Measurements from ENCODE around the gene OR2Z1. TPM values are rescaled to one million over a fixed set of nuclear protein-coding genes. Genes with fewer than 3 reads are reported as not detected.

Gene OR2Z1
- total RNA-seq, 5 donors from 2014 or later (not counting 1 experiment from before 2014, with no cell fraction given), result not detected

DNA sequence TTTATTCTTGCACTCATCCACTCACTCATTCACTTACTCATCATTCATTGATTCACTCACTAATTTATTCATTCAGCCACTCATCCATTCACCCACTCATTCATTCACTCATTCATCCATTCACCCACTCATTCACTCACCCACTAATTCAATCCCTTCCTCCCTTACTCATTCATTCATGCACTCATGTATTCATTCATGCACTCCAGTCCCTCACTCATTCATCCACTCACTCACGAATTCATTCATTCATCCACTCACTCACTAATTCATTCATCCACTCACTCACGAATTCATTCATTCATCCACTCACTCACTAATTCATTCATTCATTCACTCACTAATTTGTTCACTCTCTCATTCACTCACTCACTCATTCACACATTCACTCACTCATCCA, 39.0 kb upstream of the OR2Z1 start:
- POLR2A ChIA-PET, result no interaction called here
- DNase-seq, result no peak
- Mint-ChIP-seq H3K27me3 (no peaks in the 10 kb centered on the region), H3K36me3 (no peaks in the 10 kb centered on the region), H3K4me1 (peaks cover 0 to 19% (median 10%) of the 10 kb centered on the region in 3 donors), H3K27ac (no peak overlapping the region), H3K4me3 (no peak overlapping the region), H3K9me3 (peaks cover 0 to 9% (median 0%) of the 10 kb centered on the region in 3 donors)
- no peaks in the 10 kb centered on the region for H3K9me3 ChIP-seq
- CTCF ChIA-PET, result no interaction called here
- H3K27ac ChIP-seq (ENCODE audit: low read length), result no peak overlapping the region
- H3K4me3 ChIP-seq (ENCODE audit: control insufficient read depth in 1 of 2, extremely low read depth in 1 of 2, low read length in 1 of 2), result no peak overlapping the region
- H3K36me3 ChIP-seq (ENCODE audit: control insufficient read depth in 2 of 2, extremely low read depth in 1 of 2, insufficient read depth in 1 of 2, low read length in 1 of 2), result no peaks in the 10 kb centered on the region
- no peak for ATAC-seq (replicated peaks in 1 of 4)
- H3K4me1 ChIP-seq (ENCODE audit: control insufficient read depth in 1 of 2, extremely low read depth in 1 of 2, insufficient read depth in 2 of 2, low read length in 2 of 2), result peaks cover 0 to 3% of the 10 kb centered on the region in 2 experiments
- H3K27me3 ChIP-seq (replicated peaks in 1 of 2; ENCODE audit: control insufficient read depth in 2 of 2, extremely low read depth in 1 of 2, insufficient read depth in 2 of 2, low read length in 1 of 2), result peaks cover 0 to 6% of the 10 kb centered on the region in 2 experiments
- 59% methylated on average over 2 of the region's 2 CpGs for WGBS (ENCODE audit: insufficient coverage)

DNA sequence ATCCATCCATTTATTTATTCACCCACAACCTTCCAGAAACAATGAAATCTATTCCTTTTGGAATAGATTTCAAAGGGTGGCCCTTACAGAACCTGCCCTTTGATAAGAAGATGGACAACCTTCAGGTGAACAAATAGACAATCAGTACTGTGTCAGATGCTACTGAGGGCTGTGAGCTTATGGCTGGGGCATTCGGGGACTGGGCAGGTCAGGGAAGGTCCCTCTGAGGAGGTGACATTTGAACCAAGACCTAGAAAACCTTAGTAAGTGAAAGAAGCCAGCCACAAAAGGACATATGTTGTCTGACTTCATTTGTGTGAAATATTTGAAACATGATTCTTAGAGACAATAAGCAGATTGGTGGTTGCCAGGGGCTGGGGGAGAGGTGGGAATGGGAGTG, 38.5 kb upstream of the OR2Z1 start:
- ATAC-seq (replicated peaks in 1 of 4) (no peak), DNase-seq (no peak)
- H3K4me1 Mint-ChIP-seq, result peaks cover 0 to 19% (median 10%) of the 10 kb centered on the region in 3 donors
- H3K36me3 ChIP-seq (ENCODE audit: control insufficient read depth in 2 of 2, extremely low read depth in 1 of 2, insufficient read depth in 1 of 2, low read length in 1 of 2), result no peaks in the 10 kb centered on the region
- H3K27me3 ChIP-seq (replicated peaks in 1 of 2; ENCODE audit: control insufficient read depth in 2 of 2, extremely low read depth in 1 of 2, insufficient read depth in 2 of 2, low read length in 1 of 2), result peaks cover 0 to 6% of the 10 kb centered on the region in 2 experiments
- 80% methylated on average over 1 of the region's 1 CpG for WGBS (ENCODE audit: insufficient coverage)
- no peaks in the 10 kb centered on the region for H3K27me3 Mint-ChIP-seq
- no peak overlapping the region for H3K27ac ChIP-seq (ENCODE audit: low read length)
- H3K4me1 ChIP-seq (ENCODE audit: control insufficient read depth in 1 of 2, extremely low read depth in 1 of 2, insufficient read depth in 2 of 2, low read length in 2 of 2), result peaks cover 0 to 3% of the 10 kb centered on the region in 2 experiments
- no peaks in the 10 kb centered on the region for H3K9me3 ChIP-seq
- H3K9me3 Mint-ChIP-seq, result peaks cover 0 to 7% (median 0%) of the 10 kb centered on the region in 3 donors
- no peak overlapping the region for H3K4me3 ChIP-seq (ENCODE audit: control insufficient read depth in 1 of 2, extremely low read depth in 1 of 2, low read length in 1 of 2)
- POLR2A ChIA-PET, result no interaction called here
- H3K4me3 Mint-ChIP-seq, result no peak overlapping the region
- no peak overlapping the region for H3K27ac Mint-ChIP-seq
- H3K36me3 Mint-ChIP-seq, result no peaks in the 10 kb centered on the region
- CTCF ChIA-PET, result no interaction called here

GRCh38 chr19:8684001-8684902, 37.2 kb upstream of the OR2Z1 start:
- WGBS (ENCODE audit: insufficient coverage), result 64% methylated on average over 3 of the region's 21 CpGs
- Mint-ChIP-seq H3K9me3 (no peaks in the 10 kb centered on the region), H3K36me3 (no peaks in the 10 kb centered on the region), H3K27ac (no peak overlapping the region), H3K4me3 (no peak overlapping the region), H3K4me1 (peaks cover 0 to 19% (median 10%) of the 10 kb centered on the region in 3 donors), H3K27me3 (no peaks in the 10 kb centered on the region)
- H3K27me3 ChIP-seq (replicated peaks in 1 of 2; ENCODE audit: control insufficient read depth in 2 of 2, extremely low read depth in 1 of 2, insufficient read depth in 2 of 2, low read length in 1 of 2), result peaks cover 0 to 6% of the 10 kb centered on the region in 2 experiments
- CTCF ChIA-PET, result interaction anchor here in 1 of 2 donors (0.7 kb wide), 1 partner anchor 42 kb away, joined by 6 read pairs; no protein-coding TSS in a partner anchor
- no peaks in the 10 kb centered on the region for H3K9me3 ChIP-seq
- no peak overlapping the region for H3K27ac ChIP-seq (ENCODE audit: low read length)
- H3K36me3 ChIP-seq (ENCODE audit: control insufficient read depth in 2 of 2, extremely low read depth in 1 of 2, insufficient read depth in 1 of 2, low read length in 1 of 2), result no peaks in the 10 kb centered on the region
- no peak overlapping the region for H3K4me3 ChIP-seq (ENCODE audit: control insufficient read depth in 1 of 2, extremely low read depth in 1 of 2, low read length in 1 of 2)
- peaks cover 0 to 3% of the 10 kb centered on the region in 2 experiments for H3K4me1 ChIP-seq (ENCODE audit: control insufficient read depth in 1 of 2, extremely low read depth in 1 of 2, insufficient read depth in 2 of 2, low read length in 2 of 2)
- ATAC-seq (replicated peaks in 1 of 4) (no peak), DNase-seq (no peak)
- POLR2A ChIA-PET, result interaction anchor here in 1 of 2 donors (0.6 kb wide), 3 partner anchors 43 to 689 kb away, joined by 3 to 4 read pairs (median 3); partner anchors contain the start of gene NFILZ

DNA sequence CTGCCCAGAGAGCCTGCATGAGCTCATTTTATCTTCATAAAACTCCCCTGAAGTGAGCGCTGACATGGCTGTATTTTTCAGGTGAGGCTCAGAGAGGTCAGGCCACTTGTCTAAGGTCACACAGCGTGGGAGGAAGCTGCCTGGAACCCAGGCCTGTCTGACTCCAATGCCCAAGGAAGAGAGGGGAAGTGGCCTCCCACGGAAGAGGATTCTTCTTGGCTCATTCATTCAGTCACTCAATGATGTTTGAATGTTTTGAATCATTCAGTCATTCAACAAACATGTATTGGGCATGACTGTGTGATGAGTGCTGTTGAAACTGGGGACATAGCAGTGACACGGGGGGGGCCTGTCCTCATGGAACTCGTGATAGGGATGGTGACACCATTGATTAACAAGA, 34.9 kb upstream of the OR2Z1 start:
- ATAC-seq (replicated peaks in 1 of 4) (no peak), DNase-seq (no peak)
- Mint-ChIP-seq H3K9me3 (no peaks in the 10 kb centered on the region), H3K4me3 (no peak overlapping the region), H3K27ac (no peak overlapping the region), H3K27me3 (no peaks in the 10 kb centered on the region), H3K4me1 (peaks cover 0 to 9% (median 4%) of the 10 kb centered on the region in 3 donors), H3K36me3 (no peaks in the 10 kb centered on the region)
- CTCF ChIA-PET, result interaction anchor here in 1 of 2 donors (0.5 kb wide), 1 partner anchor 104 kb away, joined by 3 read pairs; no protein-coding TSS in a partner anchor
- H3K4me1 ChIP-seq (ENCODE audit: control insufficient read depth in 1 of 2, extremely low read depth in 1 of 2, insufficient read depth in 2 of 2, low read length in 2 of 2), result peaks cover 0 to 2% of the 10 kb centered on the region in 2 experiments
- no peaks in the 10 kb centered on the region for H3K36me3 ChIP-seq (ENCODE audit: control insufficient read depth in 2 of 2, extremely low read depth in 1 of 2, insufficient read depth in 1 of 2, low read length in 1 of 2)
- POLR2A ChIA-PET, result no interaction called here
- H3K27me3 ChIP-seq (replicated peaks in 1 of 2; ENCODE audit: control insufficient read depth in 2 of 2, extremely low read depth in 1 of 2, insufficient read depth in 2 of 2, low read length in 1 of 2), result peaks cover 0 to 6% of the 10 kb centered on the region in 2 experiments
- WGBS (ENCODE audit: insufficient coverage), result 67% methylated on average over 1 of the region's 5 CpGs
- H3K27ac ChIP-seq (ENCODE audit: low read length), result no peak overlapping the region
- no peak overlapping the region for H3K4me3 ChIP-seq (ENCODE audit: control insufficient read depth in 1 of 2, extremely low read depth in 1 of 2, low read length in 1 of 2)
- H3K9me3 ChIP-seq, result no peaks in the 10 kb centered on the region

- Histone ChIP-seq H3K36me3 (ENCODE audit: control insufficient read depth in 2 of 2, extremely low read depth in 1 of 2, insufficient read depth in 1 of 2, low read length in 1 of 2) (no peaks in the 10 kb centered on the region), H3K4me1 (ENCODE audit: control insufficient read depth in 1 of 2, extremely low read depth in 1 of 2, insufficient read depth in 2 of 2, low read length in 2 of 2) (peaks cover 0 to under 1% of the 10 kb centered on the region in 2 experiments), H3K4me3 (ENCODE audit: control insufficient read depth in 1 of 2, extremely low read depth in 1 of 2, low read length in 1 of 2) (no peak overlapping the region), H3K27me3 (replicated peaks in 1 of 2; ENCODE audit: control insufficient read depth in 2 of 2, extremely low read depth in 1 of 2, insufficient read depth in 2 of 2, low read length in 1 of 2) (peaks cover 0 to 19% of the 10 kb centered on the region in 2 experiments), H3K9me3 (no peaks in the 10 kb centered on the region), H3K27ac (ENCODE audit: low read length) (no peak overlapping the region)
- Mint-ChIP-seq H3K9me3 (no peaks in the 10 kb centered on the region), H3K4me1 (peaks cover 0 to 4% (median 0%) of the 10 kb centered on the region in 3 donors), H3K36me3 (no peaks in the 10 kb centered on the region), H3K27ac (no peak overlapping the region), H3K4me3 (no peak overlapping the region), H3K27me3 (peaks cover 0 to 4% of the 10 kb centered on the region in 2 donors)
- ATAC-seq (replicated peaks in 1 of 4) (no peak), DNase-seq (no peak)
- ChIA-PET CTCF (interaction anchor here in 1 of 2 donors (1.1 kb wide), 1 partner anchor 35 kb away, joined by 3 read pairs; no protein-coding TSS in a partner anchor), POLR2A (no interaction called here)
- 79% methylated on average over 3 of the region's 15 CpGs for WGBS (ENCODE audit: insufficient coverage)
These were observed 32.5 kb upstream of the OR2Z1 start for GRCh38 chr19:8688930-8689329.

- H3K36me3 Mint-ChIP-seq, result no peaks in the 10 kb centered on the region
- H3K4me3 Mint-ChIP-seq, result no peak overlapping the region
- Histone ChIP-seq H3K27me3 (replicated peaks in 1 of 2; ENCODE audit: control insufficient read depth in 2 of 2, extremely low read depth in 1 of 2, insufficient read depth in 2 of 2, low read length in 1 of 2) (peaks cover 0 to 24% of the 10 kb centered on the region in 2 experiments), H3K27ac (ENCODE audit: low read length) (no peak overlapping the region), H3K9me3 (no peaks in the 10 kb centered on the region), H3K4me1 (ENCODE audit: control insufficient read depth in 1 of 2, extremely low read depth in 1 of 2, insufficient read depth in 2 of 2, low read length in 2 of 2) (peaks cover 0 to 11% of the 10 kb centered on the region in 2 experiments), H3K36me3 (ENCODE audit: control insufficient read depth in 2 of 2, extremely low read depth in 1 of 2, insufficient read depth in 1 of 2, low read length in 1 of 2) (no peaks in the 10 kb centered on the region), H3K4me3 (ENCODE audit: control insufficient read depth in 1 of 2, extremely low read depth in 1 of 2, low read length in 1 of 2) (no peak overlapping the region)
- no peak for ATAC-seq (replicated peaks in 1 of 4)
- 100% methylated on average over 1 of the region's 5 CpGs for WGBS (ENCODE audit: insufficient coverage)
- H3K4me1 Mint-ChIP-seq, result peaks cover 0 to 16% (median 8%) of the 10 kb centered on the region in 3 donors
- no peak for DNase-seq
- ChIA-PET POLR2A (no interaction called here), CTCF (interaction anchor here (0.5 to 0.6 kb wide), 2 partner anchors 49 kb away, joined by 3 to 4 read pairs; no protein-coding TSS in a partner anchor)
- H3K27me3 Mint-ChIP-seq, result peaks cover 0 to 4% of the 10 kb centered on the region in 2 donors
- H3K9me3 Mint-ChIP-seq, result no peaks in the 10 kb centered on the region
- no peak overlapping the region for H3K27ac Mint-ChIP-seq
These were observed 30.5 kb upstream of the OR2Z1 start for GRCh38 chr19:8690753-8691539.
